Upper lobe of left lung (tissue), 6 donors: ENCODE measurements around the gene PGRMC2. TPM values are rescaled to one million over a fixed set of nuclear protein-coding genes. Genes with fewer than 3 reads are reported as not detected.

ENCODE experiments used
- ATAC-seq, 2 donors: fragments of 200-7000 bp; cut with Tn5 transposase; one replicate each; pipeline ENCODE4 v1.9.1; 2022; ENCODE audit warnings: mild to moderate bottlenecking in 2 of 2, moderate library complexity in 2 of 2; ENCODE audit not compliant: low FRiP score in 2 of 2
- DNase-seq, 2 donors: peaks; one replicate each; pipeline ENCODE4 v3.0.0-alpha.2; 2019 to 2020
- H3K27ac ChIP-seq, 4 donors: fragments of 200-600 bp; sonication (generic); one replicate each; pipeline ENCODE4 v1.5.1; 2016 to 2019
- H3K27me3 ChIP-seq, 4 donors: fragments of 200-600 bp; sonication (generic); one replicate each; pipeline ENCODE4 v1.5.1; 2017 to 2019
- H3K36me3 ChIP-seq, 4 donors: fragments of 200-600 bp; sonication (generic); one replicate each; pipeline ENCODE4 v1.5.1; 2016 to 2019
- H3K4me1 ChIP-seq, 4 donors: fragments of 200-600 bp; sonication (generic); one replicate each; pipeline ENCODE4 v1.5.1; 2018 to 2019
- H3K4me3 ChIP-seq, 4 donors: fragments of 200-600 bp; sonication (generic); one replicate each; pipeline ENCODE4 v1.5.1; 2017 to 2019; ENCODE audit warnings: mild to moderate bottlenecking in 2 of 4, moderate library complexity in 1 of 4
- H3K9me3 ChIP-seq, 4 donors: fragments of 200-600 bp; sonication (generic); one replicate each; pipeline ENCODE4 v1.5.1; 2018 to 2019
- EP300 ChIP-seq, 4 donors: sonication (generic); formaldehyde crosslinking; IDR thresholded peaks; one replicate each; pipeline ENCODE4 v1.5.1; 2017; ENCODE audit warnings: antibody characterized with exemption in 4 of 4, control low read depth in 2 of 4
- POLR2A ChIP-seq, 4 donors: fragments of 450-650 bp; IDR thresholded peaks; one replicate each; pipeline ENCODE4 v1.5.1; 2016 to 2017; ENCODE audit warnings: antibody characterized with exemption in 4 of 4, mild to moderate bottlenecking in 2 of 4
- POLR2AphosphoS5 ChIP-seq, 2 donors: sonication (generic); formaldehyde crosslinking; IDR thresholded peaks; one replicate each; pipeline ENCODE4 v1.5.1; 2017; ENCODE audit warnings: antibody characterized with exemption in 2 of 2
- WGBS, 2 donors: methylation state at CpG; one replicate each; pipeline ENCODE4 v1.1.5; 2017 to 2018; 5-methylcytosine and 5-hydroxymethylcytosine counted together
- total RNA-seq, 6 donors: library from RNA; depleted of rRNA in 4 of 6; stranded (reverse); fragments of >200 nt in 4 of 6; gene quantifications; one replicate each; pipeline versions ENCODE4 v1.1.0 to v1.2.1, GENCODE V29; 2016 to 2021
- TF ChIP-seq, protein P1 (sequence below), 6 experiments: fragments of 450-650 bp in 4 of 6; fragments of 200-600 bp in 2 of 6; sonication (generic) in 2 of 6; IDR thresholded peaks; one replicate each; pipeline ENCODE4 v1.5.1; 2016 to 2019; ENCODE audit warnings: antibody characterized with exemption in 6 of 6
- donor health status: DM: no; HTN: no; CAD: no; lungs with moderate emphysema.
- donor health status: DM: no; HTN: yes; CAD: no; lungs with severe emphysema.

The PGRMC2 gene, protein sequence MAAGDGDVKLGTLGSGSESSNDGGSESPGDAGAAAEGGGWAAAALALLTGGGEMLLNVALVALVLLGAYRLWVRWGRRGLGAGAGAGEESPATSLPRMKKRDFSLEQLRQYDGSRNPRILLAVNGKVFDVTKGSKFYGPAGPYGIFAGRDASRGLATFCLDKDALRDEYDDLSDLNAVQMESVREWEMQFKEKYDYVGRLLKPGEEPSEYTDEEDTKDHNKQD
- total RNA-seq = 10 to 100 TPM in 4 of 6 donors, 1 to 10 TPM in 2; 6.3 to 56.0 (median 36.5) TPM

DNA sequence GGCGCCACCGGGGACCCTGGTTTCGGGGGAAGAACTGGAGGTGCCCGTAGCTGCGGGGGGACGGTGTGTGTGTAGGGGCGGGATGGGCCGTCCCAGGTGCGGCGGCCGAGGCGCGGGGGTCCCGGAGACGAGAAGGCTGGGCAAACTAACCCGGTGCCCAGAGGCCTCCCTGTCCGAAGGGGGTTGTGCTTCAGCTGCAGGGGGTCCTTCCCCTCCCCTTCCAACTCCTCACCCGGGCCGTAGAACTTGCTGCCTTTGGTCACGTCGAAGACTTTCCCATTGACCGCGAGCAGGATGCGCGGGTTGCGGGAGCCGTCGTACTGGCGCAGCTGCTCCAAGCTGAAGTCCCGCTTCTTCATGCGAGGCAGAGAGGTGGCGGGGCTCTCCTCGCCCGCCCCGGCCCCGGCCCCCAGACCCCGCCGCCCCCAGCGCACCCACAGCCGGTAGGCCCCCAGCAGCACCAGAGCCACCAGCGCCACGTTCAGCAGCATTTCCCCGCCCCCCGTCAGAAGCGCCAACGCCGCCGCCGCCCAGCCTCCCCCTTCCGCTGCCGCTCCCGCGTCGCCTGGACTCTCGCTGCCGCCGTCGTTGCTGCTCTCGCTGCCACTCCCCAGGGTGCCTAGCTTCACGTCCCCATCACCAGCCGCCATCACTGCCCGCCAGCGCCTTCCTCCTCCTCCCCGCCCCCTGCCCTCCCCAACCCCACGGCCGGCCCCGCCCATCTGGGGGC is at the start of gene PGRMC2:
Gene PGRMC2, minus strand, starts transcription at position 673 of the 730 bp plus-strand sequence. Its CDS starts 23 bp downstream, at position 650.
- peaks cover 11 to 36% (median 23%) of the 10 kb centered on the region in 4 donors for H3K4me1 ChIP-seq
- peak in 1 of 2 donors; percentile 21 for DNase-seq
- WGBS, 2 donors = 0% methylated on average over 20 to 27 of the region's 67 CpGs
- no peaks in the 10 kb centered on the region for H3K9me3 ChIP-seq
- no peaks in the 10 kb centered on the region for H3K27me3 ChIP-seq
- TF ChIP-seq POLR2A (IDR thresholded peaks at IDR 0.05) (peak in 1 of 4 donors; percentile 27), POLR2AphosphoS5 (IDR thresholded peaks at IDR 0.05) (peak; percentile 50 to 59), EP300 (IDR thresholded peaks at IDR 0.05) (no peak)
- TF ChIP-seq, protein P1, sequence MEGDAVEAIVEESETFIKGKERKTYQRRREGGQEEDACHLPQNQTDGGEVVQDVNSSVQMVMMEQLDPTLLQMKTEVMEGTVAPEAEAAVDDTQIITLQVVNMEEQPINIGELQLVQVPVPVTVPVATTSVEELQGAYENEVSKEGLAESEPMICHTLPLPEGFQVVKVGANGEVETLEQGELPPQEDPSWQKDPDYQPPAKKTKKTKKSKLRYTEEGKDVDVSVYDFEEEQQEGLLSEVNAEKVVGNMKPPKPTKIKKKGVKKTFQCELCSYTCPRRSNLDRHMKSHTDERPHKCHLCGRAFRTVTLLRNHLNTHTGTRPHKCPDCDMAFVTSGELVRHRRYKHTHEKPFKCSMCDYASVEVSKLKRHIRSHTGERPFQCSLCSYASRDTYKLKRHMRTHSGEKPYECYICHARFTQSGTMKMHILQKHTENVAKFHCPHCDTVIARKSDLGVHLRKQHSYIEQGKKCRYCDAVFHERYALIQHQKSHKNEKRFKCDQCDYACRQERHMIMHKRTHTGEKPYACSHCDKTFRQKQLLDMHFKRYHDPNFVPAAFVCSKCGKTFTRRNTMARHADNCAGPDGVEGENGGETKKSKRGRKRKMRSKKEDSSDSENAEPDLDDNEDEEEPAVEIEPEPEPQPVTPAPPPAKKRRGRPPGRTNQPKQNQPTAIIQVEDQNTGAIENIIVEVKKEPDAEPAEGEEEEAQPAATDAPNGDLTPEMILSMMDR (IDR thresholded peaks at IDR 0.05) = no peak
- ATAC-seq = peak in 1 of 2 donors; percentile 0
- H3K27ac ChIP-seq = peak within 1 kb of the TSS; percentile 89 to 96 (median 94)
- H3K36me3 ChIP-seq = no peaks in the 10 kb centered on the region
- H3K4me3 ChIP-seq = peak within 1 kb of the TSS; percentile 87 to 93 (median 90)

DNA sequence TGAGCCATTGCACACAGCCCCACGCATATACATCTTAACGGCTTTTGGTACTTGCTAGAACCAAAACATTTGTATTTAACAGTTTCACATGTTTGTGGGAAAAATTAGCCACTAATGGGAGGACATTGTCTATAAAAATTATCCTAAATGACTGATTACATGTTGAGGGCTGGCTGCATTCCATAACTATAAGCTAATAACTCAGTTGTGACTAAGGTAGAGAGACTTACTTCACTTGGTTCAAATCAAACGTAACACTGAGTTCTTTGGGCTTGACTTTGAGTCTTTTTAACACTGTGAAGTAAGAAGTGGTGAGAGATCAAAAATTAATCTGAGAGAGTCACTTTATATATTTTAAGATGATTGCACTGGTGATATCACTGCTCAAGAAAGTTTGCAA is 47.9 kb upstream of the PGRMC2 start:
- H3K9me3 ChIP-seq = no peaks in the 10 kb centered on the region
- ATAC-seq (no peak), DNase-seq (no peak)
- H3K4me3 ChIP-seq = no peak overlapping the region
- no peaks in the 10 kb centered on the region for H3K36me3 ChIP-seq
- H3K27me3 ChIP-seq = no peaks in the 10 kb centered on the region
- TF ChIP-seq POLR2AphosphoS5 (IDR thresholded peaks at IDR 0.05) (no peak), EP300 (IDR thresholded peaks at IDR 0.05) (no peak), POLR2A (IDR thresholded peaks at IDR 0.05) (no peak)
- TF ChIP-seq, protein P1 (IDR thresholded peaks at IDR 0.05) = no peak
- H3K4me1 ChIP-seq = no peaks in the 10 kb centered on the region
- no peak overlapping the region for H3K27ac ChIP-seq
- WGBS, 2 donors = 91 to 92% methylated on average over 3 of the region's 3 CpGs

DNA sequence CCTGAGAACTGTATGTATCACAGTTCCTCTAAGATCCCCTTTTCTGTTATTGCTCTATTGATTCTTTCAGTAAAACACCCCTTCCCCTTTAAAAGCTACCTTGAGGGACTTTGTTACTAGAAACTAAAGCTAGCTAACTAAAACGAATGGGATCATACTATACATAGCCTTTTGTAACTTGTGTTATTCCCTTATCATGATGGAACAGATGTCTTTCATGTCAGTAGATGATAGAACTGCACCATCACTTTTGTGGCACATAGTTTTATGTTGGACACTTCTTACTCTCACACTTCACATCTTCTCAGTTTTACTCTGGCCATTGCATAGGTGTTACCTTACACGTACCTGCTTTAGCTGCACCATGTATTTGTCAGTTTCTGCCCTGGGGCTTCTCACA is 46.6 kb upstream of the PGRMC2 start:
- Histone ChIP-seq H3K9me3 (no peaks in the 10 kb centered on the region), H3K36me3 (no peaks in the 10 kb centered on the region), H3K27ac (no peak overlapping the region), H3K4me3 (no peak overlapping the region), H3K27me3 (no peaks in the 10 kb centered on the region), H3K4me1 (no peaks in the 10 kb centered on the region)
- ATAC-seq (no peak), DNase-seq (no peak)
- WGBS, 2 donors = 74 to 78% methylated on average over 2 of the region's 2 CpGs
- no peak for TF ChIP-seq POLR2AphosphoS5 (IDR thresholded peaks at IDR 0.05)
- TF ChIP-seq EP300 (IDR thresholded peaks at IDR 0.05) = no peak
- TF ChIP-seq, protein P1 (IDR thresholded peaks at IDR 0.05) = no peak
- TF ChIP-seq POLR2A (IDR thresholded peaks at IDR 0.05) = no peak

DNA sequence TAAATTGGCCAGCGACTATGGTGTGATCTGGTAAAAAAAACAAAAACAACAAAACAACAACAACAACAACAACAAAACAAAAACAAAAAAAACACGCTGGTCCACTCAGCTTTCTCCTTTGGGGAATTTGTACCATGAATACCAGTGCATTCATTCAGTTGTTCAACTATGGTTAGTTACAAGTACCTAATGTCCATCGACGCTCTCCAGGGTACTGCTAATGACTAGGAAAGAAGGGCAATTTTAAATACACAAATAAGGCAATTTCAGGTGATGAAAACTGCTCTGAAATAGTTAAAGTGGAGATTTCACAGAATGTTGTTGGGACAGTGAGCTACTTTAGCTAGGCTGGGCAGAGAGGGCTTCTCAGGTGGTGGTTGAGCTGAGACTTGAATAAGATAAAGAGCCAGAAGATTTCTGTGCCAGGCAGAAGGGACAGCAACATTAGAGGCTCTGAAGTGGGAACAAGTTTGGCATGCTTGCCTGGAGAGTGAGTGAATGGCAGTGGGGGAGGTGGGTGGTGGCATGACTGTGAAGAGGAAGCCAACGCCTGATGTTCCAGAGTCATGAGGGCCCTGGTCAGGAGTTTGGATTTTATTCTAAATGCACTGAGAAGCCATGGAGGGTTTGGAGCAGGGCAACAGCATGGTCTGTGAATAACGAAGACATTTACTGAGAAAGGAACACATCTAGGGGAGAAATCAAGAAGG is 45.9 kb upstream of the PGRMC2 start:
- H3K9me3 ChIP-seq = no peaks in the 10 kb centered on the region
- DNase-seq = no peak
- ATAC-seq = no peak
- H3K27ac ChIP-seq = no peak overlapping the region
- no peak overlapping the region for H3K4me3 ChIP-seq
- H3K36me3 ChIP-seq = no peaks in the 10 kb centered on the region
- no peaks in the 10 kb centered on the region for H3K4me1 ChIP-seq
- no peaks in the 10 kb centered on the region for H3K27me3 ChIP-seq
- TF ChIP-seq, protein P1 (IDR thresholded peaks at IDR 0.05) = no peak
- TF ChIP-seq POLR2A (IDR thresholded peaks at IDR 0.05) (no peak), EP300 (IDR thresholded peaks at IDR 0.05) (no peak), POLR2AphosphoS5 (IDR thresholded peaks at IDR 0.05) (no peak)
- 88 to 89% methylated on average over 6 of the region's 6 CpGs for WGBS, 2 donors
